ENCODE results near the gene CHFR.
"Not testable (repeated sequence)": the region's sequence is repeated elsewhere in the genome, so short reads cannot be mapped to it uniquely, and the experiment has no call there.

DNA sequence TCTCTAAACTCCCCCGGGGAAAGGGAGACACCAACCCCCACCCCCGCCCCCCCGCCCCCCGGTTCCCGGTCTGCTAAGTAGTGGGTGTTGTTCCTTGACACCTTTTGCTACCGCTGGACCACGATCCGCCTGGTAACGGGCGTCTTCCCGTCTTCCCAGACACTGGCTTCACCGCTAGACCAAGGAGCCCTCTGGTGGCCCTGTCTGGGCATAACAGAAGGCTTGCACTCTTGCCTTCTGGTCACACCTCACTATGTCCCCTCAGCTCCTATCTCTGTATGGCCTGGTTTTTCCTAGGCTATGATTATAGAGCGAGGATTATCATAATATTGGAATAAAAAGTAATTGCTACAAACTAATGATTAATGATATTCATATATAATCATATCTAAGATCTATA lies 78.0 kb downstream of the CHFR start:
- TF ChIP-seq, protein P1, sequence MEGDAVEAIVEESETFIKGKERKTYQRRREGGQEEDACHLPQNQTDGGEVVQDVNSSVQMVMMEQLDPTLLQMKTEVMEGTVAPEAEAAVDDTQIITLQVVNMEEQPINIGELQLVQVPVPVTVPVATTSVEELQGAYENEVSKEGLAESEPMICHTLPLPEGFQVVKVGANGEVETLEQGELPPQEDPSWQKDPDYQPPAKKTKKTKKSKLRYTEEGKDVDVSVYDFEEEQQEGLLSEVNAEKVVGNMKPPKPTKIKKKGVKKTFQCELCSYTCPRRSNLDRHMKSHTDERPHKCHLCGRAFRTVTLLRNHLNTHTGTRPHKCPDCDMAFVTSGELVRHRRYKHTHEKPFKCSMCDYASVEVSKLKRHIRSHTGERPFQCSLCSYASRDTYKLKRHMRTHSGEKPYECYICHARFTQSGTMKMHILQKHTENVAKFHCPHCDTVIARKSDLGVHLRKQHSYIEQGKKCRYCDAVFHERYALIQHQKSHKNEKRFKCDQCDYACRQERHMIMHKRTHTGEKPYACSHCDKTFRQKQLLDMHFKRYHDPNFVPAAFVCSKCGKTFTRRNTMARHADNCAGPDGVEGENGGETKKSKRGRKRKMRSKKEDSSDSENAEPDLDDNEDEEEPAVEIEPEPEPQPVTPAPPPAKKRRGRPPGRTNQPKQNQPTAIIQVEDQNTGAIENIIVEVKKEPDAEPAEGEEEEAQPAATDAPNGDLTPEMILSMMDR (IDR thresholded peaks at IDR 0.05; ENCODE audit: borderline replicate concordance, extremely low read depth, low read length, poor library complexity, severe bottlenecking), result peak; percentile 50
- not testable (repeated sequence) for TF ChIP-seq EZH2 (IDR thresholded peaks at IDR 0.05; ENCODE audit: borderline replicate concordance, low read depth, low read length, severe bottlenecking)

All from DND-41 (cell line).